HG02623 (cell line): ENCODE measurements around the gene A2ML1.
"Not testable (repeated sequence)": the region's sequence is repeated elsewhere in the genome, so short reads cannot be mapped to it uniquely, and the experiment has no call there.

Experiments
- ATAC-seq: cut with Tn5 transposase; IDR thresholded peaks from one replicate; pipeline ENCODE4 v1.9.1; 2021; ENCODE audit warnings: moderate library complexity; ENCODE audit not compliant: unreplicated experiment

Gene A2ML1

DNA sequence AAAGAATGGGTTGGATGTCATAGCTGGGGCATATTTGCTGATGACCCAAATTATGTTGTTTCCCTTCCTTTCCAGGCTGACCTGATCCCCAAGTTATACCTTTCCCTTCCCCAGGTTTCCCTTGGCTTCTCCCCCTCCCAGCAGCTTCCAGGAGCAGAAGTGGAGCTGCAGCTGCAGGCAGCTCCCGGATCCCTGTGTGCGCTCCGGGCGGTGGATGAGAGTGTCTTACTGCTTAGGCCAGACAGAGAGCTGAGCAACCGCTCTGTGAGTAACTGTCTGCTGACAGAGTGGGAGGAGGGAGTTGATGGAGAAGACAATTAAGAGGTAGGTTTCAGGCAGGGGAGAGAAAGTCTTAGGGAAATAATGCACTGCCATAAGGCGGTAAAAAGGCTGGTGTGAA, 25.0 kb downstream of the A2ML1 start:
- no peak for ATAC-seq

DNA sequence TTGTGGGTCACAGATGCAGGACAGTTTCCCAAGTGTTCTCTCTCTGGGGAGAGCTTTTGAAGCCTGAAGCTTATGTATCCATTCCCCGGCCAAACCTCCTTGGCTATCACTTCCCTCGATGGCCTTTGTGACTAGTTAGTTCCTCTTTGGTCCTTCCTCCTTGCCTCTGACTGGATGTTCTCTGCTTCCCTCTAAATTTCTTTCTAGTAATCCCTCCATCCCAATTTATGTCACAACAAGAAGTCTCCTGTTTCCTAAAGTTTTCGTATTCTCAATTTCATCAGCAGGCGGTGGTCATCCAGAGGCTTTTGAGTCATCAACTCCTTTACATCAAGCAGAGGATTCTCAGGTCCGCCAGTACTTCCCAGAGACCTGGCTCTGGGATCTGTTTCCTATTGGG, 27.5 kb downstream of the A2ML1 start:
- no peak for ATAC-seq

DNA sequence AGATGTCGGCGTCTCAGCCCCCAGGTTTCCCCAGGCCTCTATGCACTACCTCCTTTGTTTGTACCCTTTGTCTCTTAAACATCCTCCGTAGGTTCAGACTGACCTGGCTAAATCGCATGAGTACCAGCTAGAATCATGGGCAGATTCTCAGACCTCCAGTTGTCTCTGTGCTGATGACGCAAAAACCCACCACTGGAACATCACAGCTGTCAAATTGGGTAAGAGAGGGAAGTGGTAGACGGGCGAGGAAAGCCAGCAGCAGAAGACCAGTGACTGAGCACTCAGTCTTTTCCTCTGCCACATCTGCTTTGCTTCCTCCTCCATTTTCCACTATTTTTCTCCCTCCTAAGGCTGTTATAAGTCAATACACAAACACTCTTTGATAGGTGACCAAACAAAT, 29.7 kb downstream of the A2ML1 start:
- ATAC-seq = no peak

DNA sequence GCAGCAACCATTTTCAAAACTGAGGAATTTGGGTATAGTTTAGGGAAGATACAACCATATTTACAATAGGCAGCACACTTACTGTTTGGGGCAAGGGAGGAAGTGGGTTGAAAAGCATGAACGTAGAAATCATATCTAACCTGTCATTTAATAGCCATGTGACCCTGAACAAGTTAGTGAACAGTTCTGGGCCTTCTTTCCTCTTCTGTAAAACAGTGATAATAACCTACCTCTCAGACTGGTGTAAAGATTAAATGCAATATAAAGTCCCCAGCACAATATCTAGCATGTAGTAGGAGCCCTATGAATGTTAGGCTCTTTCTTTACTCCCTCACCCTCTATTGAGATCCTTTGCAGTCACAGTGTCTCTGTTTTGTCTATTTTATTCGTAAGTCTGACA, 33.5 kb downstream of the A2ML1 start:
- ATAC-seq = no peak

DNA sequence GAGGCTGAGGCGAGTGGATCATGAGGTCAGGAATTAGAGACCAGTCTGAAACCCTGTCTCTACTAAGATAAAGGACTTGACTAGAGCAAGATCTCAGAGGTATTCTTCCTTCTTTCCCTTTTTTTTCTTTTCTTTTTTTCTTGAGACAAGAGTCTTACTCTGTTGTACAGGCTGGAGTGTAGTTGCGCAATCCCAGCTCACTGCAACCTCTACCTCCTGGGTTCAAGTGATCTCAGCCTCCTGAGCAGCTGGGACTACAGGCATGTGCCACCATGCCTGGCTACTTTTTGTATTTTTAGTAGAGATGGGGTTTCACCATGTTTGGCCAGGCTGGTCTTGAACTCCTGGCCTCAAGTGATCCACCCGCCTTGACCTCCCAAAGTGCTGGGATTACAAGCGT, 37.0 kb downstream of the A2ML1 start:
- not testable (repeated sequence) for ATAC-seq

DNA sequence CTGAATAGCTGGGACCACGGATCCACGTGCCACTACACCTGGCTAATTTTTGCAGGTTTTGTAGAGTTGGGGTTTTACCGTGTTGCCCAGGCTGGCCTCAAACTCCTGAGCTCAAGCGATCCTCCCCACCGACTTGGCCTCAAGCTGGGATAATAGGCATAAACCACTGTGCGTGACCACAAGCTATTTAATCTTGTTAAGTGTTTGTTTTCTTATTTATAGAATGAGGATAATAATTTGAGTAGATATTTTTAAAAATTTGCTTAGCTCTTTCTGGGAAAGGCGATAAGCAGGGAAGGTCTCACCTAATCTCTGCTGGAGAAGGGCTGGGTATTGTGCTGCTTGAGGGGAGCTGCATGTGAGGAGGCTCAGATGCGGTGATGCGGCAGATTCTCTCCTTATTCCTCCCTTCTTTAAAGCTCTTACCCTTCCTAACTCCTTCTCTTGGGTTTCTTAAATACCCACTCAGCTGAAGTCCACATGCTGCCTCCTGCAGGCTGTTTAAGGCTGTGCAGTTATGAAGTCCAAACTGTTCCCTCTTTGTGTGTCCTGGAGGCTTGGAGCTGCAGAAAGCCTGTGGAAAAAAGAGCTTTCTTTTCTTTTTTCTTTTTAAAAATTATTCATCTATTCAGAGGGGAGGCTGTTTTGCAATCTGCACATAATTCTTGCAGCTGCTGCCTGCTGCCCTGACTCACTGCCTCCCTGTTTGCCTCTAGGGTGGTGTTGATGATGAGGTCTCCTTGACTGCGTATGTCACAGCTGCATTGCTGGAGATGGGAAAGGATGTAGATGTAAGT, 37.9 kb downstream of the A2ML1 start:
- ATAC-seq = no peak

DNA sequence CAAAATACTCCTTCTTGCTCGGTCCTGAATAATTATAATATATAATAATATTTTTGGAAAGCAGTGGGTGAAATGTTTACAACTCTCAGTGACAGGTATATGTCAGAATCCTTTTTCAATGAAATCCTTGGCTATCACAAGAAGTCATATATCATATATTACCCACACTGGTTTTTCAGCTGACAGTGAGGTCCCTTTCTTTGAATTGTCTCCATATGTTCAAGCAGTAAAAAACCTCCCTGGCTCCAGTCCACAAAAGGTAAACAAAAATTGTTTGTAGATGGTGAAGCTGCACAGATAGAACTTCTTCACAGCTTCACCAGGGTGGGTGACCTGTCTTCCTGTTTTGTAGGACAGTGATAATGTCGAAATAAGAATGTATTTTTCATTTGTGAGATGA, 44.0 kb downstream of the A2ML1 start:
- no peak for ATAC-seq

DNA sequence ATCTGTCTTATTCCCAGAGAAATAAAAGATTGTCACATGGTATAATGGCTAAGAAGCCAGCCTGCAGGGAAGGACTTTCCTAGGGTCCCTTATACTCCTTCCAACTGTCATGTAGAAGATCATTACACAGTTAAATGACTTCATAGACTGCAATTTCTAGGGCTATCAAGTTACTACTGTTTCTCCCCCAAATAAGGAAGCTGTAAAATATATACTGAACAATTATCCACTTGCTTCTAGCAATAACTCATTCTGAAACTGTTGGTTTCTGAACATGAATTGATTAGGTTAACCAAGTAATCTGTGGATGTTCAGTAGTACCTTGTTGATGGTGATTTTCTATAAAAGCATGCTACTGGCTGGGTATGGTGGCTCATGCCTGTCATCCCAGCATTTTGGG, 44.6 kb downstream of the A2ML1 start:
- no peak for ATAC-seq

DNA sequence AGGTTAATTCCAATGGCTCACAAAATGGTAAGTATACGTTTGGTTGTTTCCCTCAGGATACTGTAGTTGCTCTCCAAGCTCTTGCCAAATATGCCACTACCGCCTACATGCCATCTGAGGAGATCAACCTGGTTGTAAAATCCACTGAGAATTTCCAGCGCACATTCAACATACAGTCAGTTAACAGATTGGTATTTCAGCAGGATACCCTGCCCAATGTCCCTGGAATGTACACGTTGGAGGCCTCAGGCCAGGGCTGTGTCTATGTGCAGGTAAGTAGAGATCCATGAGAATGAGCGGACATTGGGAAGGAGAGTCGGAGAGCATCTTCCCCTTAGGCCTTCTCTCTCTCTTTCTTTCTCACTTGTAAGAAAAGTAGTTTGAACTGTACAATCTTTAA, 45.4 kb downstream of the A2ML1 start:
- no peak for ATAC-seq

DNA sequence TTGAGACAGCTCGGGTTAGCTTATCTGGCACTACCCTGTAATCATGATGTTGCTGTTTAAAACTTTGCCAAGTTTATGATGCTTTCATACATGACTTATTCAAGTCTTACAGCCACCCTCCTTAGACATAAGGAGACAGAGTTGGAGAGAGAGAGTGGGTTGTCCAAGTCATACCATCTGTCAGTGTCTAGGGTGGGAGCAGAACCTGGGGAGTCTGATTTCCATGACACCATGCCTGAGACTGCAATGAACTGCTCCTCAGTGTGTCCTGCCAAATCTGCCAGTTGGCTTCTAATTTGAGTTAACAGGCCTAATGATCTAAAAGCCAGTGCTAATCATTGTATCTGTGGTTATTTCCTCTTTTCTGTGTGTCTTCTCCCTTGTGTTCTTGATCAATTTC, 48.2 kb downstream of the A2ML1 start:
- ATAC-seq = no peak

DNA sequence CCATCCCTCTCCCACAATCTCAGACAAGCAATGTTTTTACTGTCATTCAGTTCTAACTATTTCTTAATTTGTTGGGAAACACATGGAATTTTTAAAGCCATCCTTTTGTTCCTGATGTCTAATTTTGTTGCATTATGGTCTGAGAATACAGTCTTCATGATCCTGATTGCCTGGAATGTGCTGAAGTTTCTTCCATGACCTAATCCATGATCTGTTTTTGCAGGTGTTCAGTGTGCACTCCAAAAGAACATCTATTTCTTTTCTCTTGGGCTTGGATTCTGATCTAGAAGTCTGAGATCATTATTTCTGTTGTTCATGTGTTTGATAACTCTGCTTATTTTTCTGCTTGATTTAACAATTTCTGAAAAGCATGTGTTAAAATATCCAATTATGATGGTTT, 48.6 kb downstream of the A2ML1 start:
- ATAC-seq = no peak

DNA sequence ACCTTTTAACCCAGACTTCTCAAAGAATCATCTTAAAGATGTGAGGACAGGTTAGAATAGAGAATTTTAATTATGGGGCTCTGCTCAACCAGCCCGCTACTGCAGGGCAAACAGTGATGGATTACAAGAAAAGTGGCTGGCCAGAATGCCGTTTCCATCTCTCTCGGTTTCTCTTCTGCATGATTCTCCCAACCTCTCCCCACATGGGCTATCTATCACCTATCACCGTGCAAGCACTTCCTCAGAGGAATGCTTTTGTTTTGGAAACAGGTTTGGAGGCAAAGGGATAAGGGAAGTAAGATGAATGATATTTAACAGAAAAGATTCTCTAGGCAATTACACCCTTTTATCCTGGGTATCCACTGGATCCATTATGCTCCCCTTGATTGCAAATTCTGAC, 54.5 kb downstream of the A2ML1 start:
- ATAC-seq = no peak

DNA sequence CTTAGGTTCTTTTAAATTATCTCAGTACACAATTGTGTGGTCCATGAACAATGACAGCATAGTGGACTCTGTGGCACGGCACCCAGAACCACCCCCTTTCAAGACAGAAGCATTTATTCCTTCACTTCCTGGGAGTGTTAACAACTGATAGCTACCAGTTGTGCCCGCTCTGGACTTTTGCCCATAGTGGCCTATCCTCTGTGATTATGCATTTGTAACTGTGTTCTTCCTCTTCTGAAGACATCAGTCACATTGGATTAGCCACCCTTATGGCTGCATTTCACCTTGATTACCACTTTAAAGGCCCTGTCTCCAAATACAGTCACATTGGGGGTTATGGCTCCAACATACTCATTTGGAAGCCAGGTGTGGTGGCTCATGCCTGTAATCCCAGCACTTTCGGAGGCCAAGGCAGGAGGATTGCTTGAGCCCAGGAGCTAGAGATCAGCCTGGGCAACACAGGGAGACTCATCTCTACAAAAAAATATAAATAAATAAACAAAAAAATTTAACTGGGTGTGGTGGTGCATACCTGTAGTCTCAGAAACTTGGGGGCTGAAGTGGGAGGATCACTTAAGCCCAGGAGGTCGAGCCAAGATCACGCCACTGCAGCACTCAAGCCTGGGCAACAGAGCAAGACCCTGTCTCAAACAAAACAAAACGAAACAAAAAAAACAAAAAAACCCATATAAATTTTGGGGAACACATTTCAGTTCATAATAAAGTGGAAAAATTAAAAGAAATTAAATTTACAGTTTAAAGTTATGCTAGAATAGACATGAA, 64.3 kb downstream of the A2ML1 start:
- ATAC-seq = no peak

DNA sequence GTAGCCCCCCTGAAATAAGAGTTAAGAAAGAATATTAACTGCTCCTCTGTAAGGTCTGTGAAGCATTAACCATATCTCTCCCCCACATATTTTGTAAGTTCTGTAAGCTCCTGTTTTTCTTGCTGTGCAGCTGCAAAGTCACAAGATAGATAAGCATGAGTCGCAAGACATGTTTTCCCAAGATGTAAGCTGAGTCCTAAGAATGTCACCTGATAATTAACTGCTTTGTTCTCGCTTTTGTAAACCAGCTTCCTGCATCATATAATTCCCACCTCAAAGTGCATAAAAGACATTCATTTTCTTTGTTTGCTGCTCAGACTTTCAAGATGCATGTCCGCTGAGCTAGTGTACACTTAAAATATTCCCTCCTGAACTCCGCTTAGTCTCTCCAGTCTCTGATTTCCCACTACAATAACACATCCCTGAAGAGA, 64.9 kb downstream of the A2ML1 start:
- ATAC-seq = no peak

DNA sequence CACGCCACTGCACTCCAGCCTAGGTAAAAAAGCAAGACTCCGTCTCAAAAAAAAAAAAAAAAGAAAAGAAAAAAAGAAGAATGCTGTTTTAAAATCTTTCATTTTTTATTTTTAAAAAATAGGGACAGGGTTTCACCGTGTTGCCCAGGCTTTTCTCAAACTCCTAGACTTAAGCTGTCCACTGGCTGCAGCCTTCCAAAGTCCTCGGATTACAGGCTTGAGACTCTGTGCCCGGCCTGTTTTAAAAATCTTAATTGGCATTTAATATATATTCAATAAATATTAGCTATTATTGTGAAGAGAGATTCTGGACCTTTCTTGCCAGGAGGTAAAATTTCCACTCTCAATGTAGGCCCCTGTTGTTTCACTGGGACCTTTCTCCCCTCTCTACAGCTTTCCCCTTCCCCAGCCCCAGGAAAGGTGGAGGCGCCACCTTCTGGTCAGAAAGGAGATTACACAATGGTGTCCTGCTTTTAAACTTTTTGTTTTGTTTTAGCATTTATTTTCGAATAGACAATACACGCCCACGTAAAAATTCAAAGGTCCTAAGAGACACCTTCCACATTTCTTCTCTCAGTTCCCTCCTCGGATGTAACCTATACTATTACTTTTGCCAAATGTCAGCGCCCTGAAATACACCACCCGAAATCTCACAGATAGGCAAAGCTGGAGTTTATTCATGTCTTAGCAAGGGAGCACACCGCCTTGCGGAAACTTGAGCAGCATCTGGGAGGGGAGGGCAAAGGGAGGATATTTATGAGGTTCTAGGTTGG, 68.1 kb downstream of the A2ML1 start:
- ATAC-seq = no peak

DNA sequence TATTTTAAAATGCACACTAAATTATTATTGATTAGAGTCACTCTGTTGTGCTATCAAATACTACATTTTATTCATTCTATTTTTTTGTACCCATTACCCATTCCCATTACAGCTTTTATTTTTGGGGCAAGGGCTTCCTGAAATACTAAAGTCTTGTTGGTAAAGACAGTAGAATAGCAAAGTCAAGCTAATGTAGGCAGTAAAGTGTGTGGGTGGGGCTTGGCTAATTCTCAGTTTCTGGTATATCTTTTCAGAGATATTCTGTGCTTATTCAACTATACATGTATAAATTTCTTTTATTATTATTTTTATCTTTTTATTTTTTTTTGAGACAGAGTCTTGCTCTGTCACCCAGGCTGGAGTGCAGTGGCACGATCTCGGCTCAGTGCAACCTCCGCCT, 69.6 kb downstream of the A2ML1 start:
- no peak for ATAC-seq

DNA sequence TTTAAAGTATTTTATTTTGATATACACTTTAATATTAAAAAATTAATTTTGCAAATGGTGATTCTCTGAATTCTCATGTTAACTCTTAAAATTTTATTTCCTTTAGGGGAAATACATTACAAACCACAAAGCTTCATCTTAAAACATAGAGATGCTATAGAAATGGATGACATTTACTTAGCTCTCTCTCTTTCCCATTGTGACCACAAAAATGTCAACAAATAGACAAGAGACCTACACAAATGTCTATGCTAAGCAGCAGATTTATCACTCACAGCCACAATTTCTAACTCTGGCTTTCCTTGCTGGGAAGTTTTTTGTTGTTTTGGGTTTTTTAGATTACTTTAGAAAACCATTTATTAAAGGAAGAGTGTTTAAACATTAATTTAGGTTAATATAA, 72.0 kb downstream of the A2ML1 start:
- no peak for ATAC-seq

DNA sequence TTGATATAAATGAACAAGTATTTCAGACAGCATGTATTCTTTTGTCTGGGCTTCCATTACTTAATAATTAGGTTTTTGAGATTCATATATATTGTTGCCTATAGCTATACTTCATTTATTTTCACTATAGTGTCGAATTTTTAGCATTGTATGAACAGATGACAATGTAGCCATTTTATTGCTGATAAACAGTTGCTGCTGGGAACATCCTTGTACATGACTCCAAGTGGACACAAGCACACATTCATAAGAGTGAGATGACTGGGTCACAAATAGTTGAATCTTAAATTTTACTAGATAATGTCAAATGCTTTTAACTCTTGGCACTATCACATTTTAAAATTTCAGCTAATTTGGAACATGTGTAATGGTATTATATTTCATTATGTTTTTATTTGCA, 72.6 kb downstream of the A2ML1 start:
- no peak for ATAC-seq

DNA sequence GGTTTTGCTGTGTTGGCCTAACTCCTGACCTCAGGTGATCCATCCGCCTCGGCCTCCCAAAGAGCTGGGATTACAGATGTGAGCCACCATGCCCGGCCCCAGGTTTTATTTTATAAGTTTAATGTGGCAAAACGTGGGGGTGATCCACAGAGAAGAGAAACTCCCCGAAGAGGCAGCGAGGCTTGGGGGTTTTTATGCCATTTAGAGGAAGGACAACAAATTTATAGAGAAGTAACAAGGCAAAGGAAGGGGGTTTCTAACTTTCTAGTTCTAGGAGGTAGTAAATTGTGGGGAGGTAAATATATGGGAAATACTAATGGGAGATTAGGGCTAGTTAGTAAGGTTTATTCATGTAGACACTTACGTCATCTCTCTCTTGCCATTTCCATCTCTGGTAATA, 74.7 kb downstream of the A2ML1 start:
- no peak for ATAC-seq

DNA sequence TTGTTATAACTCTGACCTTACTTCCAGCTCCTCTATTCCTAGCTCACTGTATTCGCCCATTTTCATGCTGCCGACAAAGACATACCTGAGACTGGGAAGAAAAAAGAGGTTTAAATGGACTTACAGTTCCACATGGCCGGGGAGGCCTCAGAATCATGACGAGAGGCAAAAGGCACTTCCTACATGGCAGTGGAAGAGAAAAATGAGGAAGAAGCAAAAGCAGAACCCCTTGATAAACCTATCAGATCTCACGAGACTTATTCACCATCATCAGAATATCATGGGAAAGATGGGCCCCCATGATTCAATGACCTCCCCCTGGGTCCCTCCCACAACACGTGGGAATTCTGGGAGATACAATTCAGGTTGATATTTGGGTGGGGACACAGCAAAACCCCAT, 77.4 kb downstream of the A2ML1 start:
- no peak for ATAC-seq

DNA sequence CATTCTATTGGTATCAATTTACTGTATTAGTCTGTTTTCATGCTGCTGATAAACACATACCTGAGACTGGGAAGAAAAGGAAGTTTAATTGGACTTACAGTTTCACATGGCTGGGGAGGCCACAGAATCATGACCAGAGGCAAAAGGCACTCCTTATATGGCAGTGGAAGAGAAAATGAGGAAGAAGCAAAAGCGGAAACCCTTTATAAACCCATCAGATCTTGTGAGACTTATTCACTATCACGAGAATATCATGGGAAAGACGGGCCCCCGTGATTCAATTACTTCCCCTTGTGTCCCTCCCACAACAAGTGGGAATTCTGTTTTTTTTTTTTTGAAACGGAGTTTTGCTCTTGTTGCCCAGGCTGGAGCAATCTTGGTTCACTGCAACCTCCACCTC, 80.3 kb downstream of the A2ML1 start:
- not testable (repeated sequence) for ATAC-seq

DNA sequence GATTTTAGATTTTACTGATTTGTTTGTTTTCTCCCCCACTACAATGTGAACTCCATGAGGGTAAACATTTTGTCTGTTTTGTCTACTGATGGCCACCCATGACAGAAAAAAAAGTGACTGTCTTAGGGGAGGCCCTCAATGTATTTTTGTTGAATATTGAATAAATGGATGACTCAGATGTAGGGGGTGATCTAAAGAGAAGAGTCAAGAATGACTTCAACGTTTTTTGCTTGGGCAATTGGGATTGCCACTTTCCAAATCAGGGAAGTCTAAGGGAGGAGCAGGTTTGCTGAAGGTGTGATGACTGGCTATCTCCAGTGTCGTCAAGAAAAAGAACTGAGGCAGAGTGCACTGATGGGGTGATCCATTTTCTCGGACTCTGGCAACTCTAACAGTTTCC, 81.2 kb downstream of the A2ML1 start:
- no peak for ATAC-seq
